ENCODE measurements around the gene SUSD1. TPM values are rescaled to one million over a fixed set of nuclear protein-coding genes. Genes with fewer than 3 reads are reported as not detected.

The SUSD1 gene
- total RNA-seq, 1 experiment from 2014 or later: 15.3 TPM

- Histone ChIP-seq H3K4me3 (ENCODE audit: low read depth in 2 of 2, low read length in 2 of 2) (no peak overlapping the region), H3K27me3 (ENCODE audit: control insufficient read depth, insufficient read depth, low read length) (no peaks in the 10 kb centered on the region), H3K36me3 (ENCODE audit: control insufficient read depth, insufficient read depth, low read length) (peaks cover 7% of the 10 kb centered on the region), H3K9me3 (ENCODE audit: control insufficient read depth, insufficient read depth, low read depth, low read length) (no peaks in the 10 kb centered on the region), H3K27ac (ENCODE audit: low read length) (no peak overlapping the region), H3K4me1 (ENCODE audit: control insufficient read depth, insufficient read depth, low read length) (no peaks in the 10 kb centered on the region)
- CTCF ChIA-PET: no interaction called here
- TF ChIP-seq POLR2AphosphoS5 (IDR thresholded peaks at IDR 0.05; ENCODE audit: low read depth, low read length): no peak
- no peak for TF ChIP-seq TCF7L2 (IDR thresholded peaks at IDR 0.05; ENCODE audit: low read depth, low read length)
- TF ChIP-seq SIN3A (IDR thresholded peaks at IDR 0.05; ENCODE audit: borderline replicate concordance, insufficient read depth, low read depth, low read length): no peak
- TF ChIP-seq REST (IDR thresholded peaks at IDR 0.05; ENCODE audit: insufficient read depth in 1 of 2, low read depth in 2 of 2, low read length in 1 of 2): no peak
- no peak for TF ChIP-seq CTCF (IDR thresholded peaks at IDR 0.05)
- POLR2A ChIA-PET: no interaction called here
- BruUV-seq (replicated peaks): no TSS peak
- ATAC-seq: no peak
- in situ Hi-C loops (cut with HindIII; ENCODE audit: low pct_unique_long_range_greater_than_20kb, low sequenced_read_pairs): no loop called here
- intact Hi-C loops (cut with micrococcal nuclease; ENCODE audit: unreplicated experiment): no loop called here
- no peak for DNase-seq (ENCODE audit: low read depth, low spot score)
Observed at GRCh38 chr9:112218908-112219307, 43.8 kb upstream of the SUSD1 start.

GRCh38 chr9:112212926-112213325 is 37.8 kb upstream of the SUSD1 start:
- in situ Hi-C loops (cut with HindIII; ENCODE audit: low pct_unique_long_range_greater_than_20kb, low sequenced_read_pairs): no loop called here
- no TSS peak for BruUV-seq (replicated peaks)

More at GRCh38 chr9:112212926-112213325, 37.8 kb upstream of the SUSD1 start:
- intact Hi-C loops (cut with micrococcal nuclease; ENCODE audit: unreplicated experiment): no loop called here
- Histone ChIP-seq H3K4me1 (ENCODE audit: control insufficient read depth, insufficient read depth, low read length) (no peaks in the 10 kb centered on the region), H3K9me3 (ENCODE audit: control insufficient read depth, insufficient read depth, low read depth, low read length) (no peaks in the 10 kb centered on the region), H3K4me3 (ENCODE audit: low read depth in 2 of 2, low read length in 2 of 2) (no peak overlapping the region), H3K27ac (ENCODE audit: low read length) (no peak overlapping the region), H3K36me3 (ENCODE audit: control insufficient read depth, insufficient read depth, low read length) (no peaks in the 10 kb centered on the region), H3K27me3 (ENCODE audit: control insufficient read depth, insufficient read depth, low read length) (no peaks in the 10 kb centered on the region)
- ChIA-PET POLR2A (no interaction called here), CTCF (interaction anchor here (0.6 kb wide), 1 partner anchor 395 kb away, joined by 3 read pairs; no protein-coding TSS in a partner anchor)
- DNase-seq (ENCODE audit: low read depth, low spot score) (no peak), ATAC-seq (no peak)
- no peak for TF ChIP-seq SIN3A (IDR thresholded peaks at IDR 0.05; ENCODE audit: borderline replicate concordance, insufficient read depth, low read depth, low read length)
- TF ChIP-seq TCF7L2 (IDR thresholded peaks at IDR 0.05; ENCODE audit: low read depth, low read length): no peak
- TF ChIP-seq POLR2AphosphoS5 (IDR thresholded peaks at IDR 0.05; ENCODE audit: low read depth, low read length): no peak
- no peak for TF ChIP-seq CTCF (IDR thresholded peaks at IDR 0.05)
- no peak for TF ChIP-seq REST (IDR thresholded peaks at IDR 0.05; ENCODE audit: insufficient read depth in 1 of 2, low read depth in 2 of 2, low read length in 1 of 2)
